HCT116 (cell line): Measurements from ENCODE around the gene MMP17. TPM values are rescaled to one million over a fixed set of nuclear protein-coding genes. Genes with fewer than 3 reads are reported as not detected.

Experiments
- ATAC-seq: fragments of 200-7000 bp; cut with Tn5 transposase; 2 replicates; pipeline ENCODE4 v1.9.1; 2020; ENCODE audit warnings: mild to moderate bottlenecking, moderate library complexity
- BruUV-seq: library from RNA; stranded (reverse); fragments of 400-500 nt; replicated peaks from 2 replicates; lab custom pipeline; 2021; lab: Mats Ljungman, UMichigan
- CTCF ChIA-PET: fragments of 300-600 bp; sonication (Branson Sonifier 250); formaldehyde crosslinking; loops from one replicate; lab custom pipeline; 2021; ENCODE audit warnings: antibody characterized with exemption; lab: Charles Lee
- POLR2A ChIA-PET: fragments of 300-600, 350-600 bp; sonication (Branson Sonifier 250); formaldehyde crosslinking; loops from one replicate; lab custom pipeline; 2021; ENCODE audit warnings: antibody characterized with exemption; lab: Charles Lee
- RAD21 ChIA-PET, 2 experiments: fragments of 300-600 bp; sonication (Branson Sonifier 250); formaldehyde crosslinking; loops; one replicate each; lab custom pipeline; 2023; ENCODE audit warnings: low total read pairs in 2 of 2; ENCODE audit not compliant: uncharacterized antibody in 2 of 2, unreplicated experiment in 2 of 2, low non-redundant PET in 1 of 2; lab: Charles Lee
- DNase-seq: peaks from one replicate; pipeline ENCODE4 v3.0.0-alpha.2; 2010; ENCODE audit warnings: low read depth, low spot score
- H2AFZ ChIP-seq: fragments of 200-600 bp; shearing (Covaris generic), sonication (generic); 2 replicates; pipeline ENCODE4 v1.6.1; 2017; ENCODE audit warnings: low read depth, mixed run types, mixed read lengths, antibody characterized with exemption, low read length; ENCODE audit not compliant: poor library complexity, severe bottlenecking
- H3K27ac ChIP-seq: 2 replicates; pipeline ENCODE4 v1.5.1; 2012; ENCODE audit warnings: low read depth, low read length
- H3K27me3 ChIP-seq: fragments of 200-600 bp; sonication (generic); 2 replicates; pipeline ENCODE4 v1.6.1; 2016; ENCODE audit warnings: mixed run types, low read length, mixed read lengths; ENCODE audit not compliant: insufficient read depth
- H3K36me3 ChIP-seq, 2 experiments: fragments of 200-500 bp in 1 of 2; fragments of 200-600 bp in 1 of 2; sonication (Bioruptor generic) in 1 of 2; sonication (generic) in 1 of 2; 2 replicates each; pipeline versions ENCODE4 v1.5.1 to v1.6.1; 2014 to 2016; ENCODE audit warnings: low read length in 2 of 2, inconsistent platforms in 1 of 2, mixed read lengths in 1 of 2, mixed run types in 1 of 2; ENCODE audit not compliant: insufficient read depth in 2 of 2, control insufficient read depth in 1 of 2
- H3K4me1 ChIP-seq, 2 experiments: fragments of 200-600 bp in 1 of 2; sonication (generic) in 1 of 2; 2 replicates each; pipeline versions ENCODE4 v1.5.1 to v1.6.1; 2012 to 2017; ENCODE audit warnings: low read length in 2 of 2, inconsistent platforms in 1 of 2, mild to moderate bottlenecking in 1 of 2, mixed read lengths in 1 of 2, mixed run types in 1 of 2, moderate library complexity in 1 of 2; ENCODE audit not compliant: insufficient read depth in 2 of 2, control insufficient read depth in 1 of 2
- H3K4me2 ChIP-seq: fragments of 200-600 bp; sonication (generic); 2 replicates; pipeline ENCODE4 v1.6.1; 2017; ENCODE audit warnings: mixed run types, low read length, mixed read lengths
- H3K4me3 ChIP-seq, 2 experiments: fragments of 200-600 bp in 1 of 2; sonication (generic) in 1 of 2; replicated peaks in 1 of 2; 2 replicates each; pipeline ENCODE4 v1.5.1; 2011 to 2016; ENCODE audit warnings: low read length in 2 of 2, control low read depth in 1 of 2, low read depth in 1 of 2, mild to moderate bottlenecking in 1 of 2, mixed read lengths in 1 of 2, mixed run types in 1 of 2
- H3K79me2 ChIP-seq: fragments of 200-600 bp; sonication (generic); 2 replicates; pipeline ENCODE4 v1.6.1; 2017; ENCODE audit warnings: mild to moderate bottlenecking, mixed run types, low read length, moderate library complexity, mixed read lengths; ENCODE audit not compliant: insufficient read depth
- H3K9ac ChIP-seq: fragments of 200-600 bp; sonication (generic); 2 replicates; pipeline ENCODE4 v1.6.1; 2016; ENCODE audit warnings: low read length, mixed read lengths
- H3K9me2 ChIP-seq: fragments of 200-600 bp; sonication (generic), shearing (Covaris generic); 2 replicates; pipeline ENCODE4 v1.6.1; 2017; ENCODE audit warnings: mixed run types, mild to moderate bottlenecking, moderate library complexity; ENCODE audit not compliant: insufficient read depth
- H3K9me3 ChIP-seq, 2 experiments: fragments of 200-500 bp in 1 of 2; fragments of 200-600 bp in 1 of 2; sonication (Bioruptor generic) in 1 of 2; sonication (generic) in 1 of 2; 2 replicates each; pipeline ENCODE4 v1.6.1; 2014 to 2017; ENCODE audit warnings: low read length in 2 of 2, mixed read lengths in 2 of 2, inconsistent platforms in 1 of 2, low read depth in 1 of 2, mild to moderate bottlenecking in 1 of 2, mixed run types in 1 of 2, moderate library complexity in 1 of 2; ENCODE audit not compliant: control insufficient read depth in 1 of 2, insufficient read depth in 1 of 2
- H4K20me1 ChIP-seq: fragments of 200-600 bp; sonication (generic), shearing (Covaris generic); 2 replicates; pipeline ENCODE4 v1.6.1; 2017; ENCODE audit warnings: mixed run types, mild to moderate bottlenecking, moderate library complexity; ENCODE audit not compliant: insufficient read depth
- CBX3 ChIP-seq: IDR thresholded peaks from 2 replicates; pipeline ENCODE4 v1.6.1; 2012; ENCODE audit warnings: low read depth
- EGR1 ChIP-seq: IDR thresholded peaks from 2 replicates; pipeline ENCODE4 v1.6.1; 2012; ENCODE audit warnings: low read depth
- ELF1 ChIP-seq: IDR thresholded peaks from 2 replicates; pipeline ENCODE4 v1.6.1; 2012; ENCODE audit warnings: low read depth, borderline replicate concordance
- EZH2 ChIP-seq: fragments of 200-600 bp; sonication (generic); IDR thresholded peaks from 2 replicates; pipeline ENCODE4 v1.6.1; 2017; ENCODE audit warnings: antibody characterized with exemption, mixed run types
- EZH2phosphoT487 ChIP-seq: fragments of 200-600 bp; IDR thresholded peaks from 2 replicates; pipeline ENCODE4 v1.6.1; 2018; ENCODE audit warnings: antibody characterized with exemption, borderline replicate concordance
- JUND ChIP-seq: IDR thresholded peaks from 2 replicates; pipeline ENCODE4 v1.6.1; 2012
- POLR2A ChIP-seq: IDR thresholded peaks from 2 replicates; pipeline ENCODE4 v1.7.0; 2011; ENCODE audit warnings: borderline replicate concordance; ENCODE audit not compliant: insufficient read depth, insufficient read length; ENCODE audit errors: extremely low read depth
- POLR2AphosphoS5 ChIP-seq: IDR thresholded peaks from 2 replicates; pipeline ENCODE4 v1.6.1; 2011; ENCODE audit warnings: mild to moderate bottlenecking, low read depth, low read length, moderate library complexity
- RAD21 ChIP-seq: IDR thresholded peaks from 2 replicates; pipeline ENCODE4 v1.6.1; 2012; ENCODE audit warnings: low read depth, mild to moderate bottlenecking
- SIN3A ChIP-seq: IDR thresholded peaks from 2 replicates; pipeline ENCODE4 v1.6.1; 2012; ENCODE audit warnings: low read depth
- SP1 ChIP-seq: IDR thresholded peaks from 2 replicates; pipeline ENCODE4 v1.6.1; 2012; ENCODE audit warnings: low read depth
- SRF ChIP-seq: IDR thresholded peaks from 2 replicates; pipeline ENCODE4 v1.6.1; 2012; ENCODE audit warnings: low read depth
- TCF7L2 ChIP-seq: IDR thresholded peaks from 2 replicates; pipeline ENCODE4 v1.7.0; 2011; ENCODE audit warnings: borderline replicate concordance, inconsistent platforms; ENCODE audit not compliant: insufficient read depth, insufficient read length; ENCODE audit errors: extremely low read depth
- YY1 ChIP-seq: IDR thresholded peaks from 2 replicates; pipeline ENCODE4 v1.6.1; 2011; ENCODE audit warnings: low read length, low read depth, moderate library complexity, mild to moderate bottlenecking; ENCODE audit not compliant: insufficient replicate concordance; ENCODE audit errors: extremely low read depth
- ZNF274 ChIP-seq: fragments of 200-500 bp; sonication (Bioruptor generic); IDR thresholded peaks from 2 replicates; pipeline ENCODE4 v1.6.1; 2014; ENCODE audit warnings: mild to moderate bottlenecking, low read depth, low read length, inconsistent platforms
- intact Hi-C: fragments of 100-400 bp; cut with micrococcal nuclease; formaldehyde crosslinking; loops from 2 replicates; pipeline ENCODE4 v1.10.0; 2022
- total RNA-seq: library from RNA; stranded (reverse); gene quantifications from one replicate; pipeline ENCODE4 v1.2.1, GENCODE V29; 2021; ENCODE audit not compliant: unreplicated experiment
- TF ChIP-seq, protein P1 (sequence below): IDR thresholded peaks from 2 replicates; pipeline ENCODE4 v1.6.1; 2011; ENCODE audit warnings: mild to moderate bottlenecking, low read length, moderate library complexity; ENCODE audit not compliant: insufficient replicate concordance; ENCODE audit errors: extremely low read depth

The MMP17 gene
- total RNA-seq, 1 experiment from 2014 or later = 14.3 TPM

- no peaks in the 10 kb centered on the region for H3K9me2 ChIP-seq
- H3K4me1 ChIP-seq = peaks cover 15 to 23% of the 10 kb centered on the region in 2 experiments
- no TSS peak for BruUV-seq
- no peak for ATAC-seq
- CTCF ChIA-PET = no interaction called here
- RAD21 ChIA-PET = no interaction called here
- H3K27me3 ChIP-seq = no peaks in the 10 kb centered on the region
- H4K20me1 ChIP-seq = no peaks in the 10 kb centered on the region
- no peaks in the 10 kb centered on the region for H3K9me3 ChIP-seq
- peaks cover 0 to 2% of the 10 kb centered on the region in 2 experiments; a peak in 1 of 4 replicates for H3K36me3 ChIP-seq
- DNase-seq = no peak
- H3K4me3 ChIP-seq = no peak overlapping the region
- intact Hi-C loops = no loop called here
- no peak overlapping the region for H3K9ac ChIP-seq
- H3K27ac ChIP-seq = no peak overlapping the region
- H3K79me2 ChIP-seq = no peaks in the 10 kb centered on the region
- no peak overlapping the region for H3K4me2 ChIP-seq
- TF ChIP-seq JUND (no peak), YY1 (no peak), TCF7L2 (no peak), RAD21 (no peak), EGR1 (no peak)
- POLR2A ChIA-PET = no interaction called here
- no peak overlapping the region for H2AFZ ChIP-seq
Observed at GRCh38 chr12:131892711-131893604, 64.8 kb downstream of the MMP17 start.

GRCh38 chr12:131893605-131894312 lies 65.6 kb downstream of the MMP17 start:
- RAD21 ChIA-PET = no interaction called here
- Histone ChIP-seq H3K4me1 (peaks cover 15 to 23% of the 10 kb centered on the region in 2 experiments), H2AFZ (no peak overlapping the region), H3K4me2 (peak overlapping the region; percentile 18; the same call in 1 of the 2 replicates), H3K36me3 (peaks cover 0 to 2% of the 10 kb centered on the region in 2 experiments; a peak in 1 of 4 replicates), H3K79me2 (no peaks in the 10 kb centered on the region), H3K27me3 (no peaks in the 10 kb centered on the region), H4K20me1 (no peaks in the 10 kb centered on the region), H3K4me3 (no peak overlapping the region), H3K9ac (no peak overlapping the region), H3K27ac (no peak overlapping the region), H3K9me2 (no peaks in the 10 kb centered on the region), H3K9me3 (no peaks in the 10 kb centered on the region)
- ATAC-seq (no peak; the same call in 1 of the 2 replicates), DNase-seq (no peak)
- intact Hi-C loops = loop anchor here (2.0 kb wide), 1 partner anchor 33 kb away; no protein-coding TSS in a partner anchor
- CTCF ChIA-PET = no interaction called here
- BruUV-seq = no TSS peak
- POLR2A ChIA-PET = no interaction called here
- TF ChIP-seq RAD21 (no peak), EZH2 (no peak), SIN3A (no peak), ELF1 (no peak), SRF (no peak), ZNF274 (no peak), EZH2phosphoT487 (no peak), CBX3 (no peak), POLR2A (no peak), YY1 (no peak), EGR1 (no peak), POLR2AphosphoS5 (no peak), TCF7L2 (no peak), SP1 (no peak)
- TF ChIP-seq, protein P1, sequence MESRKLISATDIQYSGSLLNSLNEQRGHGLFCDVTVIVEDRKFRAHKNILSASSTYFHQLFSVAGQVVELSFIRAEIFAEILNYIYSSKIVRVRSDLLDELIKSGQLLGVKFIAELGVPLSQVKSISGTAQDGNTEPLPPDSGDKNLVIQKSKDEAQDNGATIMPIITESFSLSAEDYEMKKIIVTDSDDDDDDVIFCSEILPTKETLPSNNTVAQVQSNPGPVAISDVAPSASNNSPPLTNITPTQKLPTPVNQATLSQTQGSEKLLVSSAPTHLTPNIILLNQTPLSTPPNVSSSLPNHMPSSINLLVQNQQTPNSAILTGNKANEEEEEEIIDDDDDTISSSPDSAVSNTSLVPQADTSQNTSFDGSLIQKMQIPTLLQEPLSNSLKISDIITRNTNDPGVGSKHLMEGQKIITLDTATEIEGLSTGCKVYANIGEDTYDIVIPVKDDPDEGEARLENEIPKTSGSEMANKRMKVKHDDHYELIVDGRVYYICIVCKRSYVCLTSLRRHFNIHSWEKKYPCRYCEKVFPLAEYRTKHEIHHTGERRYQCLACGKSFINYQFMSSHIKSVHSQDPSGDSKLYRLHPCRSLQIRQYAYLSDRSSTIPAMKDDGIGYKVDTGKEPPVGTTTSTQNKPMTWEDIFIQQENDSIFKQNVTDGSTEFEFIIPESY = no peak
